Right lobe of liver (tissue), 6 donors: ENCODE results near the gene UBE4B. TPM values are rescaled to one million over a fixed set of nuclear protein-coding genes. Genes with fewer than 3 reads are reported as not detected.

Source experiments
- ATAC-seq, 4 donors: fragments of 200-7000 bp; cut with Tn5 transposase; one replicate each; pipeline ENCODE4 v1.9.1; 2020; ENCODE audit warnings: mild to moderate bottlenecking in 4 of 4, moderate library complexity in 4 of 4
- DNase-seq, 3 donors: peaks; one replicate each; pipeline ENCODE4 v3.0.0-alpha.2; 2020
- H3K27ac ChIP-seq, 3 donors: fragments of 200-600 bp; one replicate each; pipeline ENCODE4 v1.8.0; 2022
- H3K27me3 ChIP-seq, 2 donors: fragments of 200-600 bp; one replicate each; pipeline ENCODE4 v1.8.0; 2022
- H3K36me3 ChIP-seq, 4 donors: fragments of 200-600 bp; sonication (generic) in 1 of 4; one replicate each; pipeline versions ENCODE4 v1.5.1 to v1.8.0; 2017 to 2022; ENCODE audit warnings: control low read depth in 1 of 4
- H3K4me1 ChIP-seq, 4 donors: fragments of 200-600 bp; sonication (generic) in 1 of 4; one replicate each; pipeline versions ENCODE4 v1.5.1 to v1.8.0; 2017 to 2022; ENCODE audit warnings: control low read depth in 1 of 4
- H3K4me3 ChIP-seq, 3 donors: fragments of 200-600 bp; one replicate each; pipeline ENCODE4 v1.8.0; 2022
- H3K9me3 ChIP-seq, 4 donors: fragments of 200-600 bp; sonication (generic) in 1 of 4; one replicate each; pipeline versions ENCODE4 v1.5.1 to v1.8.0; 2017 to 2022; ENCODE audit warnings: control low read depth in 1 of 4
- POLR2A ChIP-seq: fragments of 450-650 bp; IDR thresholded peaks from one replicate; pipeline ENCODE4 v1.6.1; 2017; ENCODE audit warnings: antibody characterized with exemption, mild to moderate bottlenecking
- WGBS: methylation state at CpG from one replicate; pipeline ENCODE4 v1.1.6; 2018; ENCODE audit warnings: low coverage, low lambda C conversion rate; ENCODE audit not compliant: insufficient coverage; ENCODE audit errors: missing lambda C conversion rate; 5-methylcytosine and 5-hydroxymethylcytosine counted together
- intact Hi-C, 2 donors: fragments of 100-400 bp; cut with DNase I; formaldehyde crosslinking; loops; one replicate each; pipeline versions ENCODE4 v1.11.2 to v1.14.1; 2022
- microRNA counts: library from miRNA; unstranded; fragments of <30 nt; microRNA quantifications from one replicate; lab custom pipeline; 2016
- microRNA-seq, 2 donors: library from miRNA; unstranded; fragments of <30 nt; microRNA quantifications; one replicate each; pipeline ENCODE4, GENCODE V29; 2019 to 2020
- small RNA-seq, 2 experiments: library from RNA; depleted of rRNA; stranded (forward); fragments of <200 nt; gene quantifications; one replicate each; pipeline ENCODE3, GENCODE V24; 2016
- total RNA-seq, 6 experiments: library from RNA; depleted of rRNA in 2 of 6; stranded (reverse); fragments of >200 nt in 2 of 6; fragmentation: NEBNext Ultra II Directional in 3 of 6; extraction: Animal tissue kit (Norgen Biotek cat#: 25700) in 3 of 6; gene quantifications; one replicate each; pipeline versions ENCODE4 v1.1.0 to v1.2.4, GENCODE V29; 2016 to 2023
- TF ChIP-seq, protein P1 (sequence below), 4 donors: fragments of 200-600 bp in 3 of 4; fragments of 450-650 bp in 1 of 4; IDR thresholded peaks; one replicate each; pipeline versions ENCODE4 v1.5.1 to v1.8.0; 2016 to 2022; ENCODE audit warnings: antibody characterized with exemption in 4 of 4, mild to moderate bottlenecking in 2 of 4
- donor health status: DM: no; HTN: yes; CAD: no.
- donor health status: DM: no; HTN: no; CAD: no.
- donor health status: DM: no; HTN: no; CAD: no.
- donor health status: DM: no; HTN: yes; CAD: no.
- donor health status: DM: no; HTN: yes; CAD: no.

UBE4B gene
- total RNA-seq, 6 experiments from 2014 or later: 11.4 to 27.9 (median 22.6) TPM

DNA sequence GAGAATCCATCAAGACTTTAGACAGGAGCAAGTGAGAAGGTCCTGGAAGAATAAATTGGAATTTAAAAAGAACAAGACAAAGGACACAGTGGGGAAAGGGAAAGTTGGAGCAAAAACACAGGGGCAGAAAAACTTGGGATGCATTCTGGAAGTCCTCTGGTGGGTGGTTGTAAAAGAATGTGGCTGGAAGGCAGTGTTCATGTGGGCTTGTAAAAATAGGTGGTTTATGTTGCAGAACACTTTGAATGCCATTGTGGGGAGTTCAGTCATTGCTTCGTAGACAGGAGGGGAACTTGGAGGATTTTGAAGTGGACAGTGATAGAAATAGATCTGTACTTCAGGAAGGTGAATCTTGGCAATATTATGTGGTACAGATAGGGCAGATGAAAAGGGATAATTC is 192.8 kb downstream of the UBE4B start:
- Histone ChIP-seq H3K36me3 (no peaks in the 10 kb centered on the region), H3K27me3 (no peaks in the 10 kb centered on the region), H3K4me1 (no peaks in the 10 kb centered on the region), H3K27ac (no peak overlapping the region), H3K4me3 (no peak overlapping the region), H3K9me3 (no peaks in the 10 kb centered on the region)
- 100% methylated on average over 1 of the region's 1 CpG for WGBS
- no peak for DNase-seq
- ATAC-seq: no peak
- TF ChIP-seq, protein P1, sequence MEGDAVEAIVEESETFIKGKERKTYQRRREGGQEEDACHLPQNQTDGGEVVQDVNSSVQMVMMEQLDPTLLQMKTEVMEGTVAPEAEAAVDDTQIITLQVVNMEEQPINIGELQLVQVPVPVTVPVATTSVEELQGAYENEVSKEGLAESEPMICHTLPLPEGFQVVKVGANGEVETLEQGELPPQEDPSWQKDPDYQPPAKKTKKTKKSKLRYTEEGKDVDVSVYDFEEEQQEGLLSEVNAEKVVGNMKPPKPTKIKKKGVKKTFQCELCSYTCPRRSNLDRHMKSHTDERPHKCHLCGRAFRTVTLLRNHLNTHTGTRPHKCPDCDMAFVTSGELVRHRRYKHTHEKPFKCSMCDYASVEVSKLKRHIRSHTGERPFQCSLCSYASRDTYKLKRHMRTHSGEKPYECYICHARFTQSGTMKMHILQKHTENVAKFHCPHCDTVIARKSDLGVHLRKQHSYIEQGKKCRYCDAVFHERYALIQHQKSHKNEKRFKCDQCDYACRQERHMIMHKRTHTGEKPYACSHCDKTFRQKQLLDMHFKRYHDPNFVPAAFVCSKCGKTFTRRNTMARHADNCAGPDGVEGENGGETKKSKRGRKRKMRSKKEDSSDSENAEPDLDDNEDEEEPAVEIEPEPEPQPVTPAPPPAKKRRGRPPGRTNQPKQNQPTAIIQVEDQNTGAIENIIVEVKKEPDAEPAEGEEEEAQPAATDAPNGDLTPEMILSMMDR (IDR thresholded peaks at IDR 0.05): no peak
- TF ChIP-seq POLR2A: no peak
- intact Hi-C loops: no loop called here

DNA sequence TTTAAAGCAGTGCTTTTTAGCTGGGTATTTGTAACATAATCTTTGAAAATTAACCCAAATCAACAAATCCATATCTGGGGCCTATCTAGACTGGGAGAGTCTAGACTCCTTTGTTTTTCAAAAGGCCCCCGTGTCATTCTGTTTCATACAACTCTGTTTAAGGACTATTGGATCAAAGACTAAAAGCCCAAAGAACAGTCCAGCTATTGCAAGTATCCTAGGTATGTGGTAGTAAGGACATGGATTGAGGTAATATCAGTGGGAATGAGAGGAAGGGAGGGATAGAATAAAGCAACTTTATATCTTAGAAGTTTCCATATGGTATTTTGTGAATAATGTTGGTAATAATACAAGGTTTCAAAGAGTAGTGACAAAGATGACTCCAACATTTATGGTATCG is 195.8 kb downstream of the UBE4B start:
- Histone ChIP-seq H3K4me3 (no peak overlapping the region), H3K27me3 (no peaks in the 10 kb centered on the region), H3K9me3 (no peaks in the 10 kb centered on the region), H3K4me1 (no peaks in the 10 kb centered on the region), H3K27ac (no peak overlapping the region), H3K36me3 (peaks cover 0 to 3% (median 0%) of the 10 kb centered on the region in 4 donors)
- intact Hi-C loops: no loop called here
- 66% methylated on average over 2 of the region's 2 CpGs for WGBS
- no peak for TF ChIP-seq POLR2A
- TF ChIP-seq, protein P1 (IDR thresholded peaks at IDR 0.05): no peak
- no peak for DNase-seq
- no peak for ATAC-seq

DNA sequence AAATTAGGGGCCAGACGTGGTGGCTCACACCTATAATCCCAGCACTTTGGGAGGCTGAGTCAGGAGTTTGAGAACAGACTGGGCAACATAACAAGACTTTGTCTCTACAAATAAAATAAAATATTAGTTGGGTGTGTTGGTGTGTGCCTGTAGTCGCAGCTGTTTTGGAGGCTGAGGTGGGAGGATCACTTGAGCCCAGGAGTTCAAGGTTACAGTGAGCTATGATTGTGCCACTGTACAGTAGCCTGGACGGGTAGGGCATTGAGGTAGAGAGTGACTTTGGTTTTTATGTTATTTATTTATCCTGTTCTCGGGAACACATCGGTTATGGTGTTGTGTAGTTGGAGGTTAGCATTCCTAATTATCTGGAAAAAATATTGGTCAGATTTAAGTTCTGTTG is 197.1 kb downstream of the UBE4B start:
- no peaks in the 10 kb centered on the region for H3K4me1 ChIP-seq
- DNase-seq (peak in 1 of 3 donors; percentile 12), ATAC-seq (no peak)
- TF ChIP-seq, protein P1 (IDR thresholded peaks at IDR 0.05): no peak
- no peak for TF ChIP-seq POLR2A
- peaks cover 0 to 3% (median 0%) of the 10 kb centered on the region in 4 donors for H3K36me3 ChIP-seq
- H3K9me3 ChIP-seq: no peaks in the 10 kb centered on the region
- no peak overlapping the region for H3K4me3 ChIP-seq
- 88% methylated on average over 4 of the region's 5 CpGs for WGBS
- H3K27me3 ChIP-seq: no peaks in the 10 kb centered on the region
- intact Hi-C loops: no loop called here
- H3K27ac ChIP-seq: no peak overlapping the region

MicroRNAs within 50 kb of the gene (microRNA counts, 767-probe panel; counts per million panel counts)
- 237 counts per million for microRNA hsa-miR-1273d (lab: Ali Mortazavi, UCI)

Small RNA genes lying within 50 kb of the gene (microRNA-seq; reads per million reads assigned to microRNA genes)
- gene MIR1273D: 0 reads per million in 2 donors

Small RNA genes lying within 50 kb of the gene (small RNA-seq; reads per million reads assigned to genes)
- gene MIR1273D (0 reads per million in 2 experiments), gene RNU6-828P (0 reads per million in 2 experiments)

Other genes with a start within 250 kb of the UBE4B start
- 1 to 10 TPM; 4.4 to 9.9 (median 8.3) TPM for gene CLSTN1, start 209.0 kb upstream of the UBE4B start, total RNA-seq
- gene CTNNBIP1, start 122.7 kb upstream of the UBE4B start, total RNA-seq: 10 to 100 TPM in 3 of 6 experiments, 1 to 10 TPM in 3; 8.0 to 19.2 (median 10.0) TPM
- gene LZIC, start 89.6 kb upstream of the UBE4B start, total RNA-seq: 10 to 100 TPM; 10.6 to 18.5 (median 15.9) TPM
- gene NMNAT1, start 89.5 kb upstream of the UBE4B start, total RNA-seq: 1 to 10 TPM; 5.3 to 8.8 (median 7.6) TPM
- 1 to 10 TPM; 1.7 to 5.1 (median 3.0) TPM for gene RBP7, start 35.7 kb upstream of the UBE4B start, total RNA-seq
- gene KIF1B, start 177.6 kb downstream of the UBE4B start, total RNA-seq: 10 to 100 TPM; 21.7 to 29.4 (median 23.2) TPM